Upper lobe of left lung (tissue), 4 donors: Measurements from ENCODE around the gene CTSE.

Source experiments
- EP300 ChIP-seq, 4 donors: sonication (generic); formaldehyde crosslinking; IDR thresholded peaks; one replicate each; pipeline ENCODE4 v1.5.1; 2017; ENCODE audit warnings: antibody characterized with exemption in 4 of 4, control low read depth in 2 of 4
- POLR2A ChIP-seq, 4 donors: fragments of 450-650 bp; IDR thresholded peaks; one replicate each; pipeline ENCODE4 v1.5.1; 2016 to 2017; ENCODE audit warnings: antibody characterized with exemption in 4 of 4, mild to moderate bottlenecking in 2 of 4
- TF ChIP-seq, protein P1 (sequence below), 6 experiments: fragments of 450-650 bp in 4 of 6; fragments of 200-600 bp in 2 of 6; sonication (generic) in 2 of 6; IDR thresholded peaks; one replicate each; pipeline ENCODE4 v1.5.1; 2016 to 2019; ENCODE audit warnings: antibody characterized with exemption in 6 of 6

DNA sequence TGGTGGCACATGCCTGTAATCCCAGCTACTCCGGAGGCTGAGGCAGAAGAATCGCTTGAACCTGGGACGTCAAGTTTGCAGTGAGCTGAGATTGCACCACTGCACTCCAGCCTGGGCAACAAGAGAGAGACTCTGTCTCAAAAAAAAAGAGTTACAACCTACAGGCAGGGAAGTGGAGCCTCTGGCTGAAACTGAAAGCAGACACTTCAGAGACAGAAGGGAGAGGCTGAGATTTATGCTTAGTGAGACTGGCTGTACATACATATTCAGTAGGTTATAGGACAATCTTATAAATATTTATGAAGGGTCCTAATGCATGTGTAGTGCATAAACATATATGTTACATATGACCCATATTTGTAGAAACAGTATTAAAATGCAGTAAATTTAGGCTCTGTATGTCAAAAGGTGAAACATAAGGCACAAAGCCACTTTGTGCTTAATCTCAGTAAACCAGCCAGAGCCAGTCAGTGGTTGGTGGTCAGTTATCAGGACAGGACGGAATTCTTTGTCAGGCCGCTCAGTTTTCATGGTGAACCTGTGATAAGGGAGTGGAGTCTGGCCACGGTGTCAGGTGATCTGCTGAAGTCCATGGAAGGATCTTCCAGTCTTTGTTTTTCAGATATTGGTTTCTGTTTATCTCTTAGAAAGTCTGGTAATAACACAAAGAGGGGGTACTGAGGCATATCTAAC is 42.9 kb upstream of the CTSE start:
- TF ChIP-seq, protein P1, sequence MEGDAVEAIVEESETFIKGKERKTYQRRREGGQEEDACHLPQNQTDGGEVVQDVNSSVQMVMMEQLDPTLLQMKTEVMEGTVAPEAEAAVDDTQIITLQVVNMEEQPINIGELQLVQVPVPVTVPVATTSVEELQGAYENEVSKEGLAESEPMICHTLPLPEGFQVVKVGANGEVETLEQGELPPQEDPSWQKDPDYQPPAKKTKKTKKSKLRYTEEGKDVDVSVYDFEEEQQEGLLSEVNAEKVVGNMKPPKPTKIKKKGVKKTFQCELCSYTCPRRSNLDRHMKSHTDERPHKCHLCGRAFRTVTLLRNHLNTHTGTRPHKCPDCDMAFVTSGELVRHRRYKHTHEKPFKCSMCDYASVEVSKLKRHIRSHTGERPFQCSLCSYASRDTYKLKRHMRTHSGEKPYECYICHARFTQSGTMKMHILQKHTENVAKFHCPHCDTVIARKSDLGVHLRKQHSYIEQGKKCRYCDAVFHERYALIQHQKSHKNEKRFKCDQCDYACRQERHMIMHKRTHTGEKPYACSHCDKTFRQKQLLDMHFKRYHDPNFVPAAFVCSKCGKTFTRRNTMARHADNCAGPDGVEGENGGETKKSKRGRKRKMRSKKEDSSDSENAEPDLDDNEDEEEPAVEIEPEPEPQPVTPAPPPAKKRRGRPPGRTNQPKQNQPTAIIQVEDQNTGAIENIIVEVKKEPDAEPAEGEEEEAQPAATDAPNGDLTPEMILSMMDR (IDR thresholded peaks at IDR 0.05): no peak
- no peak for TF ChIP-seq EP300 (IDR thresholded peaks at IDR 0.05)
- TF ChIP-seq POLR2A (IDR thresholded peaks at IDR 0.05): no peak
